Transverse colon (tissue), 4 donors: ENCODE data around the gene ZACN.
A peak's percentile ranks its signal among the peaks of the same experiment; 100 is the strongest.

Source experiments
- CTCF ChIP-seq, 5 experiments: fragments of 200-600 bp in 3 of 5; fragments of 450-650 bp in 2 of 5; sonication (generic) in 3 of 5; IDR thresholded peaks; 1 replicate in 2 of 5; 2 replicates in 3 of 5; pipeline ENCODE4 v1.5.1; 2016 to 2017; ENCODE audit warnings: antibody characterized with exemption in 5 of 5, inconsistent platforms in 3 of 5, mild to moderate bottlenecking in 2 of 5, moderate library complexity in 1 of 5
- POLR2AphosphoS5 ChIP-seq, 3 donors: sonication (generic); formaldehyde crosslinking; IDR thresholded peaks; one replicate each; pipeline ENCODE4 v1.6.1; 2016; ENCODE audit warnings: antibody characterized with exemption in 3 of 3

GRCh38 chr17:76032073-76032779, 46.8 kb upstream of the ZACN start:
- no peak for TF ChIP-seq POLR2AphosphoS5 (IDR thresholded peaks at IDR 0.05)
- peak in 4 of 5 experiments; percentile 13 to 35 (median 20) for TF ChIP-seq CTCF (IDR thresholded peaks at IDR 0.05)
